ENCODE data around the gene GPR78.

Gene GPR78

GRCh38 chr4:8538076-8538702 is 42.0 kb upstream of the GPR78 start:
- Histone ChIP-seq H3K4me3 (no peak overlapping the region), H3K27ac (no peak overlapping the region)
- TF ChIP-seq, protein P1, sequence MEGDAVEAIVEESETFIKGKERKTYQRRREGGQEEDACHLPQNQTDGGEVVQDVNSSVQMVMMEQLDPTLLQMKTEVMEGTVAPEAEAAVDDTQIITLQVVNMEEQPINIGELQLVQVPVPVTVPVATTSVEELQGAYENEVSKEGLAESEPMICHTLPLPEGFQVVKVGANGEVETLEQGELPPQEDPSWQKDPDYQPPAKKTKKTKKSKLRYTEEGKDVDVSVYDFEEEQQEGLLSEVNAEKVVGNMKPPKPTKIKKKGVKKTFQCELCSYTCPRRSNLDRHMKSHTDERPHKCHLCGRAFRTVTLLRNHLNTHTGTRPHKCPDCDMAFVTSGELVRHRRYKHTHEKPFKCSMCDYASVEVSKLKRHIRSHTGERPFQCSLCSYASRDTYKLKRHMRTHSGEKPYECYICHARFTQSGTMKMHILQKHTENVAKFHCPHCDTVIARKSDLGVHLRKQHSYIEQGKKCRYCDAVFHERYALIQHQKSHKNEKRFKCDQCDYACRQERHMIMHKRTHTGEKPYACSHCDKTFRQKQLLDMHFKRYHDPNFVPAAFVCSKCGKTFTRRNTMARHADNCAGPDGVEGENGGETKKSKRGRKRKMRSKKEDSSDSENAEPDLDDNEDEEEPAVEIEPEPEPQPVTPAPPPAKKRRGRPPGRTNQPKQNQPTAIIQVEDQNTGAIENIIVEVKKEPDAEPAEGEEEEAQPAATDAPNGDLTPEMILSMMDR (IDR thresholded peaks at IDR 0.05) = no peak
- DNase-seq (ENCODE audit: low spot score) = no peak

GRCh38 chr4:8538703-8539567 is 41.3 kb upstream of the GPR78 start:
- TF ChIP-seq, protein P1 (IDR thresholded peaks at IDR 0.05) = no peak
- no peak for DNase-seq (ENCODE audit: low spot score)
- no peak overlapping the region for H3K4me3 ChIP-seq
- H3K27ac ChIP-seq = no peak overlapping the region

DNA sequence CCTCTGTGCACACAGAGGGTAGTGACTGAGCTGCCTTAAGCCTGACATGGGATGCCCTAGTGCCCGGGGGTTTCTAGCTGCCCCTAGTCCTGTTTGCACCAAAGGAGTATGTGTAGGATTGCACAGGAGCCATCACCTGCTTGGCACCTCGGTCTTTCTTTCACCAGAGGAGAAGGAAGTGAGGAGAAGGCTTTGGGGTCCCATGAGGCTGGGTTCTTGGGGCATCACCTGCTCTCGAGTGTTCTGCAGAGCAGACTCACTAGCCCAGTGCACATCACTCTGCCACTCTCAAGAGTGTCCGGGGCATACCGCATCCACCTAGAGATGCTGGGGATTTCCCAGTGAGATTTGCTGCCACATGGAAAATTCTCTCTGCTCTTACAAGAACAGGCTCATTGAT is 40.5 kb upstream of the GPR78 start:
- no peak overlapping the region for H3K4me3 ChIP-seq
- no peak overlapping the region for H3K27ac ChIP-seq
- TF ChIP-seq, protein P1 (IDR thresholded peaks at IDR 0.05) = no peak
- no peak for DNase-seq (ENCODE audit: low spot score)

- no peak overlapping the region for H3K27ac ChIP-seq
- DNase-seq (ENCODE audit: low spot score) = no peak
- no peak overlapping the region for H3K4me3 ChIP-seq
- TF ChIP-seq, protein P1 (IDR thresholded peaks at IDR 0.05) = no peak
Measured at GRCh38 chr4:8540072-8540471, 40.1 kb upstream of the GPR78 start.

- DNase-seq (ENCODE audit: low spot score) = no peak
- TF ChIP-seq, protein P1 (IDR thresholded peaks at IDR 0.05) = no peak
- no peak overlapping the region for H3K4me3 ChIP-seq
- no peak overlapping the region for H3K27ac ChIP-seq
Measured at GRCh38 chr4:8540586-8540985, 39.6 kb upstream of the GPR78 start.

- TF ChIP-seq, protein P1 (IDR thresholded peaks at IDR 0.05) = no peak
Measured at GRCh38 chr4:8540991-8541390, 39.2 kb upstream of the GPR78 start.

More at GRCh38 chr4:8540991-8541390, 39.2 kb upstream of the GPR78 start:
- no peak overlapping the region for H3K4me3 ChIP-seq
- no peak for DNase-seq (ENCODE audit: low spot score)
- no peak overlapping the region for H3K27ac ChIP-seq
